Activated CD4-positive, alpha-beta T cell treated with anti-CD3 and anti-CD28 coated beads for 24 hours (primary cell): ENCODE measurements around the gene USP19.
A peak's percentile ranks its signal among the peaks of the same experiment; 100 is the strongest.

ENCODE experiments used
- DNase-seq, 2 donors: peaks; one replicate each; pipeline ENCODE4 v3.0.0-alpha.2; 2020; ENCODE audit warnings: low read depth in 2 of 2

The USP19 gene

GRCh38 chr3:49104427-49105291 is 16.0 kb downstream of the USP19 start, which contains the start of gene QARS1:
TSS of gene QARS1 (minus strand) at chr3:49104757. CDS start at chr3:49104733, 24 bp downstream.
- DNase-seq = peak; percentile 81

GRCh38 chr3:49104052-49104426 is 16.6 kb downstream of the USP19 start:
- DNase-seq = no peak

GRCh38 chr3:49100046-49100615 is 20.5 kb downstream of the USP19 start:
- DNase-seq = no peak

- no peak for DNase-seq
Measured at GRCh38 chr3:49098910-49099630, 21.6 kb downstream of the USP19 start.

- no peak for DNase-seq
Measured at GRCh38 chr3:49098429-49098828, 22.2 kb downstream of the USP19 start.

GRCh38 chr3:49093853-49094767 is 26.5 kb downstream of the USP19 start, which contains the start of gene QRICH1:
TSS of gene QRICH1 (minus strand) at chr3:49094071. CDS start at chr3:49077017, 17,054 bp downstream.
- DNase-seq = peak; percentile 91 to 96

GRCh38 chr3:49092938-49093852 is 27.4 kb downstream of the USP19 start:
- DNase-seq = peak; percentile 69 to 74

GRCh38 chr3:49081429-49081828 is 39.2 kb downstream of the USP19 start:
- no peak for DNase-seq

GRCh38 chr3:49079270-49079669 is 41.4 kb downstream of the USP19 start:
- DNase-seq = no peak

- DNase-seq = no peak
Measured at GRCh38 chr3:49076646-49077045, 44.0 kb downstream of the USP19 start.

- DNase-seq = no peak
Measured at GRCh38 chr3:49076116-49076515, 44.5 kb downstream of the USP19 start.
